Measurements from ENCODE around the gene ORC3. TPM values are rescaled to one million over a fixed set of nuclear protein-coding genes. Genes with fewer than 3 reads are reported as not detected.
A peak's percentile ranks its signal among the peaks of the same experiment; 100 is the strongest.
"Not testable (repeated sequence)": the region's sequence is repeated elsewhere in the genome, so short reads cannot be mapped to it uniquely, and the experiment has no call there.

Gene ORC3
- total RNA-seq, 1 donor from 2014 or later = 26.9 TPM

DNA sequence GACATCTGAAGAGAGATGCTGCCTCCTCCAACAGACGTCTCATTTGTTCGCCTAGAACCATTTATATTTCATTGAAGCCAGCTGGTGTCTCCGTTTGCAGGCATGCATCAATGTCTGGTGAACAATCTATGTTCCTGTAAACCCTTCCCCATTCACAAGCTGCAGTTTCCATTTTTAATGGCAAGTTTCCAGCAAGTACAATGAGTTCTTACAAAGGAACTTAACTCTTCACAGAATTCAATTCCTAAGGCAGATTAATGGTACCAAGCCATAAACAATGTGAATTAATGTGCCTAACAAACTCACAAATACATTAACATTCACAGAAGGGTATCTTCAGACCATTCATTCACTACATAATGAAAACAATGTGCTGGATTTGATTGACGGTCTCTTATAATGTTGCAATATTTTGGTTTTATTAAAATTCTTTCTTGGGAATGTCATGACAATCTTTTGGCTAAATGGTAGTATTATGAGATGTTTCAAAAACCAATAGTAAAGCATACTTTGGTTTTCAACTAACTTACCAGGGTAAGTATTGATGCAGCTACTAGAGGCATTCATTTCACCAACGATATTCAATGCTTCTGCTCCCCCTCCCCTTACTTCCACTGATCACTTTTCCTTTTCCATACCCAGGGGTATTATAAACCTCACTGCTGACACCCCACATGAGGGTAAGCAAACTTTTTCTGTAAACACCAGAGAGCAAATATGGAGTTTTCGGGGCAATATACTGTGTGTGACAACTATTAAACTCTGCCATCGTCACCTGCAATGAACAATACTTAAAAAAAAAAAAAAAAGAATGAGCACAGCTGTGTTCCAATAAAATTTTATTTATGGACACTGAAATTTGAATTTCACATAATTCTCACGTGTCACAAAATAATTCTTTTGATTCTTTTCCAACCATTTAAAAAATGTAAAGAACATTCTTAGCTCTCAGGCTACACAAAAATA is 107.9 kb downstream of the ORC3 start:
- DNase-seq = peak; percentile 93

DNA sequence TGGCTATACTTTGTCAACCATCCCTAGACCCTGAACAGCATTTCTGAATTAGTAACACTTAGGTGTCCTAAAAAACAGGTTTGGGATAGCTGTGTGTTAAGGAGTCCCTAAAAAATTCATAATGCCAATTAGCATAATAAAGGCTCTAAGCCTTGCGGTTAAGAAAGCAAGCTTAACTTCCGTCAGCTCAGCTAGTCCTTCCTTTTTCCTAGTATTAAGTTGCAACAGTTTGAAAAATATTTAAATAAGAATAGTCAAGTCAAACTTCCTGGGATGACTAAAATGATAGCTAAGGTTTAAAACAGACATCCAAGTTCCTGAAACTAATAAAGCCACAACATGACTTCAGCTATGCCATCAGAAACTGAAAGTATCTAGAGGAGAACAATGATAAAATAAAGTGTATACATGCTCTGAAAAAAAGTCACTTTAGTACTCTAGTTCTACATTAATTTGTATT is 108.6 kb downstream of the ORC3 start:
- no peak for DNase-seq

DNA sequence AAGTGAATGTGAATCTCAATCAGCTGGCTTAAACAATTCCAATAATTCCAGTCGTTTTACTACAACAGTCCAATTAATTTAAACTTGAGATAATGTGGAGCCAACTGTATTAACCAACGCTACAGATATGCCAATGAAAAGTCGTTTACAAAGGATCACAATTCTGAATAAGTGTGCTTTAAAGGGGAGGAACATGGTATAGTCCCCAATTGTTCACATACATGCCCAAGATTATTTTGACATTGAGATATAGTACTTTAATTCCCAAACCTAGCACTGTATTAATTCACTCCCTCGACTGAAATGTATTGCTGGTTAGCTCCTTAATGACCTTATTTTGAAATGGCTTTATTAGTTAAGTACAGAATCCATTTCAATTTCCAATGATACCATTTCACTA is 109.6 kb downstream of the ORC3 start:
- DNase-seq = peak; percentile 8

GRCh38 chr6:87700397-87701343 is 110.7 kb downstream of the ORC3 start:
- peak; percentile 61 for DNase-seq

DNA sequence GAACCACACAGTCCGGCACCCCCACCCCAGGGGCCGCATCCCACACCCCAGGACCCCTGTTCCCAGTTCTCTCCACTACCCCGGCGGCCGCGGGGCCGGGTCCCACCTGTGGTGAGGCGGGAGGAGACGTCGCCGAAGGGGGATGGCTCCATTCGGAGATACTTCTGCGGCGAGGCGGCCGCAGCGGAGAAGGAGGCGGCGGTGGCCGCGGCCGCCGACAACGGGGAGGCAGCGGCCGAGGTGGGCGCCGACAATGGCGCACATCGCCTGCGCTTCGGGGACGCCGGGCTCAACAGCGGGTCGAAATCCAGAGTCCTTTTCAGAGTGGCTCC is 111.4 kb downstream of the ORC3 start:
- DNase-seq = no peak

- DNase-seq = peak; percentile 99
Observed at GRCh38 chr6:87701676-87702588, 112.0 kb downstream of the ORC3 start, which contains the start of gene AKIRIN2. Gene AKIRIN2, minus strand, starts transcription at chr6:87702233. Its CDS starts 549 bp downstream, at chr6:87701684.

- DNase-seq = peak; percentile 82
Observed at GRCh38 chr6:87702589-87702945, 112.6 kb downstream of the ORC3 start.

DNA sequence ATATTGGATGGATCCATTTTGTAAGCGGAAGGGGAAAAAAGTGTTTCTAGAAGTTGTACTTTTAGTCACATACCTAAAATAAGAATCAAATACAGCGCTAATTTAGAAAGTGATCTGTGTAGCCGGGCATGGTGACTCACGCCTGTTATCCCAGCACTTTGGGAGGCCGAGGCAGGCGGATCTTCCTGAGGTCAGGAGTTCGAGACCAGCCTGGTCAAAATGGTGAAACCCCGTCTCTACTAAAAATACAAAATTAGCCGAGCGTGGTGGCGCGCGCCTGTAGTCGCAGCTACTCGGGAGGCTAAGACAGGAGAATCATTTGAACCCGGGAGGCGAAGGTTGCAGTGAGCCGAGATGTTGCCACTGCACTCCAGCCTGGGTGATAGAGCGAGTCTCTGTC is 113.1 kb downstream of the ORC3 start:
- DNase-seq = not testable (repeated sequence)

DNA sequence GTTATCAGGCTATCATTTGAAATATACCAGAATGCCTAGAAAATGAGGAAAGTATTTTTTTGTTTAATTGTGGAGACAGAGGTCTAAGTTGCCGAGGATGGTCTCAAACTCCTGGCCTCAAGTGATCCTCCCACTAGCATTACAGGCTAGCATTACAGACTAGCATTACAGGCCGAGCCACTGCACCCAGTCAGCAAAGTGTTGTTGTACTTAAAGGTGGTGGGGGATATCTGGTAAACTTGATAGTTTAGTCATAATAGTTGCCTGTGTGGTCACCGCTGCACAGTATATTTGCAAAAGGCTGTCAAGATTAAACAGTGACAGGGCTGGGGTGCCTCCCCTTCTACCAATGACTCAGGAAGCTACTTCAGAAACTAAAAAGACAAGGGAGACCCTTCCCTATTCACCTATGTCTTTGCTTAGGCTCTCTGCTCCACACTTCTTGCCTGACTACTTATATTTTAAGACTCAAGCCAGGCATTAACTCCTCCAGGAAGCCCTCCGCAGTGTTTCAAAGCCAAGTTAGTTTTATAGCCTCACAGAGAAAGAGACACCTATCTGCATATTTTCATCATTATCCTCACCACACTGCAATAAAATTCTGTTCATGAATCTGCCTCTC is 115.2 kb downstream of the ORC3 start:
- DNase-seq = no peak

DNA sequence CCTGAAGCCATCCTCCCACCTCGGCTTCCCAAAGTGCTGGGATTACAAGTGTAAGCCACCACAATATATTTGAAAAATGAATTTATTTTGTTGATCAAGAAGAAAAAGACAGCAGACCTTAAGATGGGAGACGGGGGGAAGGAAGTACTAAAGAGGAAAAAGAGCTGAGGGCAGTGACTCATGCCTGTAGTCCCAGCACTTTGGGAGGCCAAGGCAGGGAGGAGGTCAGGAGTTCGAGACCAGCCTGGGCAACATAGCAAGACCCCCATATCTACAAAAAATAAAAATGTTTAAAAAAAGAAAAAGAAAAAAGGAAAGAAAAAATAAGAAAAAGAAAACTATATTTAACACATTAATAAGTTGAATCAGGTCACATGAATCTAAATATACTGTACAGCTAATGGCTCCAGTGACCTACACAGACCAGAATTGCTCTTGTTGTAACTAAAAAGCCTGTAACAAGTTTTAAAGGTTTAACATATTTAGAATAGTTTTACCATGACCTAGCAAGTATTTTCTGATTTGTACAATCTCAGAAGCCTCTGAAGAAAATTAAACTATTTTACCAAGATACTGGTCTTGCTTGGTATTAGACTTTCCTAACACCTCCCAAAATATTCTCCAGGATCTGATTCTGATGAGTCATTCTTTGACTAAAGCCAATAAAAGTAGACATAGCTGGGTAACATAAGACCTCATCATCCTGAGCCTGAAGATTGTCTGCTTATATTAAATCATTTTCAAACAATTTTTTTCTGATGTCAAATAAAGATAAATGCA is 116.4 kb downstream of the ORC3 start:
- DNase-seq = no peak

- not testable (repeated sequence) for DNase-seq
Observed at GRCh38 chr6:87708581-87709427, 118.9 kb downstream of the ORC3 start.

DNA sequence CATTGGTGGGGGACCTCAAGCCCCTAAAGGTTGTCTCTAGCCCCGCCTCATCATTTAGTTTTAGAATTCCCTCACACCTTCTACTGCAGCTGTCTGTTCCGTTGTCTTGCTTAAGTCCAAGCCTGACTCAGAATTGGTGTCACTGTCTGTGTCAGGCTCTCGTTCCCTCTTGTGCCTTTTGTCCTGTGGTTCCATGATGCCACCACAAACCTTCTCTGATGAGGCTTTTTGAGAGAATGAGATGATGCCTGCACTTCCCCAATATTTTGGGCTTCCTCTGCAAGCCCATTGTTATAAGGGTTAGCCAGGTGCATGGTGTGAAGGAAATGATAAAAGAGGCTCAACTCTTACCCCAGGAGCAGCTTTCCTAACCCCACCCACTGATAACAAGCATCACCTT is 120.2 kb downstream of the ORC3 start:
- no peak for DNase-seq

- not testable (repeated sequence) for DNase-seq
Observed at GRCh38 chr6:87712713-87713112, 122.8 kb downstream of the ORC3 start.

- no peak for DNase-seq
Observed at GRCh38 chr6:87714093-87714842, 124.3 kb downstream of the ORC3 start.
